Liver (tissue), 9 donors: ENCODE data around the gene NDUFAF8. TPM values are rescaled to one million over a fixed set of nuclear protein-coding genes. Genes with fewer than 3 reads are reported as not detected.

Source experiments
- DNase-seq: peaks from one replicate; pipeline ENCODE4 v3.0.0-alpha.2; 2017; ENCODE audit warnings: low spot score
- H3K27ac ChIP-seq, 2 donors: one replicate each; pipeline ENCODE4 v1.7.0; 2013; ENCODE audit warnings: inconsistent platforms in 2 of 2, low read length in 2 of 2, control low read depth in 1 of 2, low read depth in 1 of 2, mild to moderate bottlenecking in 1 of 2
- H3K27me3 ChIP-seq, 4 donors: one replicate each; pipeline versions ENCODE4 v1.6.1 to v1.7.0; 2013; ENCODE audit warnings: low read length in 3 of 4, inconsistent platforms in 1 of 4, mild to moderate bottlenecking in 1 of 4, moderate library complexity in 1 of 4; ENCODE audit not compliant: control insufficient read depth in 4 of 4, insufficient read depth in 4 of 4
- H3K36me3 ChIP-seq, 4 donors: one replicate each; pipeline versions ENCODE4 v1.6.1 to v1.7.0; 2013; ENCODE audit warnings: low read length in 3 of 4, mild to moderate bottlenecking in 3 of 4, low read depth in 1 of 4, moderate library complexity in 1 of 4; ENCODE audit not compliant: control insufficient read depth in 4 of 4, insufficient read depth in 3 of 4
- H3K4me1 ChIP-seq, 4 donors: one replicate each; pipeline versions ENCODE4 v1.6.1 to v1.7.0; 2013; ENCODE audit warnings: low read length in 3 of 4, mild to moderate bottlenecking in 3 of 4, moderate library complexity in 1 of 4; ENCODE audit not compliant: control insufficient read depth in 4 of 4, insufficient read depth in 4 of 4
- H3K4me3 ChIP-seq, 3 donors: one replicate each; pipeline versions ENCODE4 v1.6.1 to v1.7.0; 2013; ENCODE audit warnings: low read length in 3 of 3, control low read depth in 1 of 3, low read depth in 1 of 3, mild to moderate bottlenecking in 1 of 3
- H3K9ac ChIP-seq, 2 donors: one replicate each; pipeline ENCODE4 v1.7.0; 2013; ENCODE audit warnings: low read length in 2 of 2, mild to moderate bottlenecking in 2 of 2, moderate library complexity in 2 of 2, control low read depth in 1 of 2, low read depth in 1 of 2
- H3K9me3 ChIP-seq, 4 donors: one replicate each; pipeline versions ENCODE4 v1.6.1 to v1.7.0; 2013; ENCODE audit warnings: low read length in 3 of 4; ENCODE audit not compliant: control insufficient read depth in 4 of 4
- ATF3 ChIP-seq: IDR thresholded peaks from 2 replicates; pipeline ENCODE4 v1.6.1; 2016; ENCODE audit warnings: antibody characterized with exemption
- EGR1 ChIP-seq, 2 donors: IDR thresholded peaks; 2 replicates each; pipeline ENCODE4 v1.6.1; 2016 to 2018; ENCODE audit warnings: antibody characterized with exemption in 2 of 2, low read depth in 2 of 2
- FOXA1 ChIP-seq: IDR thresholded peaks from 2 replicates; pipeline ENCODE4 v1.6.1; 2016; ENCODE audit warnings: antibody characterized with exemption
- FOXA2 ChIP-seq: IDR thresholded peaks from 2 replicates; pipeline ENCODE4 v1.6.1; 2016; ENCODE audit warnings: antibody characterized with exemption
- GABPA ChIP-seq, 2 donors: IDR thresholded peaks in 1 of 2; conservative IDR thresholded peaks in 1 of 2; 2 replicates each; pipeline ENCODE4 v1.6.1; 2016; ENCODE audit warnings: antibody characterized with exemption in 2 of 2, mild to moderate bottlenecking in 1 of 2, moderate library complexity in 1 of 2
- HNF4A ChIP-seq, 2 donors: conservative IDR thresholded peaks; 2 replicates each; pipeline ENCODE4 v1.6.1; 2016; ENCODE audit warnings: antibody characterized with exemption in 2 of 2, mild to moderate bottlenecking in 2 of 2
- HNF4G ChIP-seq: IDR thresholded peaks from 2 replicates; pipeline ENCODE4 v1.6.1; 2016; ENCODE audit warnings: antibody characterized with exemption
- JUND ChIP-seq, 2 donors: IDR thresholded peaks; 2 replicates each; pipeline ENCODE4 v1.6.1; 2016; ENCODE audit warnings: antibody characterized with exemption in 2 of 2
- NR2F2 ChIP-seq: IDR thresholded peaks from 2 replicates; pipeline ENCODE4 v1.6.1; 2016; ENCODE audit warnings: antibody characterized with exemption
- RAD21 ChIP-seq, 2 donors: IDR thresholded peaks; 2 replicates each; pipeline ENCODE4 v1.6.1; 2016; ENCODE audit warnings: antibody characterized with exemption in 2 of 2, mild to moderate bottlenecking in 2 of 2
- REST ChIP-seq: IDR thresholded peaks from 2 replicates; pipeline ENCODE4 v1.6.1; 2016; ENCODE audit warnings: antibody characterized with exemption, mild to moderate bottlenecking
- RXRA ChIP-seq, 2 donors: IDR thresholded peaks; 2 replicates each; pipeline ENCODE4 v1.6.1; 2017 to 2018; ENCODE audit warnings: antibody characterized with exemption in 2 of 2, mild to moderate bottlenecking in 1 of 2
- SP1 ChIP-seq: IDR thresholded peaks from 2 replicates; pipeline ENCODE4 v1.6.1; 2018; ENCODE audit warnings: antibody characterized with exemption, mild to moderate bottlenecking
- TAF1 ChIP-seq: conservative IDR thresholded peaks from 2 replicates; pipeline ENCODE4 v1.6.1; 2016; ENCODE audit warnings: antibody characterized with exemption, mild to moderate bottlenecking
- YY1 ChIP-seq: IDR thresholded peaks from 2 replicates; pipeline ENCODE4 v1.6.1; 2016; ENCODE audit warnings: antibody characterized with exemption, mild to moderate bottlenecking
- ZBTB33 ChIP-seq: IDR thresholded peaks from 2 replicates; pipeline ENCODE4 v1.6.1; 2016; ENCODE audit warnings: antibody characterized with exemption
- WGBS: extraction: QIAGEN DNeasy Blood & Tissue Kit; methylation state at CpG from one replicate; pipeline ENCODE4 v1.1.7; 2013; 5-methylcytosine and 5-hydroxymethylcytosine counted together
- polyA plus RNA-seq, 2 donors: library from polyadenylated mRNA; stranded (reverse) in 1 of 2; unstranded in 1 of 2; fragments of 200-250 nt in 1 of 2; fragments of >200 nt in 1 of 2; fragmentation: Nextera tagmentation in 1 of 2; extraction: Ambion mirVana in 1 of 2; gene quantifications; one replicate each; pipeline versions ENCODE4 v1.2.1 to v1.2.3, GENCODE V29; 2013 to 2015
- total RNA-seq, 2 donors: library from RNA; depleted of rRNA; stranded (reverse); fragments of >200 nt; gene quantifications; one replicate each; pipeline ENCODE4 v1.2.3, GENCODE V29; 2014
- TF ChIP-seq, protein P1 (sequence below): fragments of 150-350 bp; IDR thresholded peaks from 2 replicates; pipeline ENCODE4 v1.5.1; 2017; ENCODE audit warnings: improper control_type of control experiment, low read depth, low read length; ENCODE audit not compliant: missing input control
- TF ChIP-seq, protein P2 (sequence below): IDR thresholded peaks from 2 replicates; pipeline ENCODE4 v1.6.1; 2016; ENCODE audit warnings: antibody characterized with exemption
- donor health status: healthy.
- donor health status: healthy.
- donor health status: healthy.
- donor health status: healthy.
- donor health status: healthy.

Gene NDUFAF8
- total and polyA plus RNA-seq, 4 donors: 8.3 to 67.4 (median 15.5) TPM

DNA sequence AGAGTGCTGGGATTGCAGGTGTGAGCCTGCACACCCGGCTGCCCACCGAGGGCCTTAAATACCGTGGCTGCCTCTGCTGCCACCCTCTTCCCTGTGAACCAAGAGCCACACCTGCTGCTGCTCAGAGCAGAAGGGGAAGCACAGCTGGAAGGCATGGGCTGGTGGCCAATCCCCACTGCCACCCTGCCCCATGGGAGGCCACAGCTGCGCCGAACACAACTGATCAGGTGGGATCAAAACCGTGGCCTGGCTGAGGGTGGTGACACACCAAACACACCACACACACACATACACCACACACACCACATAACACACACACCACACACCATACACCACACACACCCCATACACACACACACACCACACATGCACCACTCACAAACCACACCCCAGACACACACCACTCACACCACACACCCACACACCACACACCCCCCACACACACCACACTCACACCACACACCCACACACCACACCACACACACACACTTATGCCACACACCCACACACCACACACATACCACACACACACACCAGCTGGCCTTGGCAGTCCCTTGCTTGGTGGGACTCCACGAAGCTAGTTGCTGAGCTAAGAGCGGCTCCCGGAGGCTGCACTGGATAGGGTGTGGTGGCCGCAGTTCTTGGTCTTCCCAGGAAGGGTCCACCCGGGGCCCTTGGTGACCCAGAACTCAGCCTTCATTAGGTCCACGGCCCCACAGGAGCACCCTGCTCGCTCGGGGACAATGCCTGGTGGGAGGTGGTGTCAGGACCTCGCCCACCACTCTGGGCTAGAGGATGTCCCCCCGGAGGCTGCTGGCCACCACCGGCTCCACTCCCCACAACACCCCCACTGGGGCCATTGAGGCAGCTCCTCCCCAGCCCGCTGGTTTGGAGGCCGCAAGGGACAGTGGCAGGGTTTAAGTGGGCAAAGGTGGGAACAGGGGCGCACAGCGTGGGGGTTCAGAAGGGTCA lies 31.2 kb upstream of the NDUFAF8 start:
- DNase-seq: no peak
- Histone ChIP-seq H3K27me3 (no peaks in the 10 kb centered on the region), H3K4me3 (no peak overlapping the region), H3K9ac (no peak overlapping the region), H3K9me3 (no peaks in the 10 kb centered on the region), H3K27ac (no peak overlapping the region), H3K4me1 (no peaks in the 10 kb centered on the region), H3K36me3 (no peaks in the 10 kb centered on the region)
- TF ChIP-seq HNF4A (conservative IDR thresholded peaks at IDR 0.05) (no peak), FOXA1 (no peak), GABPA (IDR thresholded peaks at IDR 0.05 in 1 of 2, conservative IDR thresholded peaks at IDR 0.05 in 1 of 2) (no peak), RAD21 (IDR thresholded peaks at IDR 0.05) (no peak), RXRA (IDR thresholded peaks at IDR 0.05) (no peak), FOXA2 (no peak), ATF3 (no peak), HNF4G (no peak), YY1 (no peak), NR2F2 (no peak), JUND (IDR thresholded peaks at IDR 0.05) (no peak), TAF1 (no peak), REST (no peak), ZBTB33 (no peak), EGR1 (IDR thresholded peaks at IDR 0.05; ENCODE audit: low read depth in 2 of 2) (no peak), SP1 (no peak)
- TF ChIP-seq, protein P1, sequence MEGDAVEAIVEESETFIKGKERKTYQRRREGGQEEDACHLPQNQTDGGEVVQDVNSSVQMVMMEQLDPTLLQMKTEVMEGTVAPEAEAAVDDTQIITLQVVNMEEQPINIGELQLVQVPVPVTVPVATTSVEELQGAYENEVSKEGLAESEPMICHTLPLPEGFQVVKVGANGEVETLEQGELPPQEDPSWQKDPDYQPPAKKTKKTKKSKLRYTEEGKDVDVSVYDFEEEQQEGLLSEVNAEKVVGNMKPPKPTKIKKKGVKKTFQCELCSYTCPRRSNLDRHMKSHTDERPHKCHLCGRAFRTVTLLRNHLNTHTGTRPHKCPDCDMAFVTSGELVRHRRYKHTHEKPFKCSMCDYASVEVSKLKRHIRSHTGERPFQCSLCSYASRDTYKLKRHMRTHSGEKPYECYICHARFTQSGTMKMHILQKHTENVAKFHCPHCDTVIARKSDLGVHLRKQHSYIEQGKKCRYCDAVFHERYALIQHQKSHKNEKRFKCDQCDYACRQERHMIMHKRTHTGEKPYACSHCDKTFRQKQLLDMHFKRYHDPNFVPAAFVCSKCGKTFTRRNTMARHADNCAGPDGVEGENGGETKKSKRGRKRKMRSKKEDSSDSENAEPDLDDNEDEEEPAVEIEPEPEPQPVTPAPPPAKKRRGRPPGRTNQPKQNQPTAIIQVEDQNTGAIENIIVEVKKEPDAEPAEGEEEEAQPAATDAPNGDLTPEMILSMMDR: no peak
- TF ChIP-seq, protein P2, sequence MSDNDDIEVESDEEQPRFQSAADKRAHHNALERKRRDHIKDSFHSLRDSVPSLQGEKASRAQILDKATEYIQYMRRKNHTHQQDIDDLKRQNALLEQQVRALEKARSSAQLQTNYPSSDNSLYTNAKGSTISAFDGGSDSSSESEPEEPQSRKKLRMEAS: no peak
- WGBS: 95% methylated on average over 21 of the region's 21 CpGs
